Mucosa of descending colon (tissue), 3 donors: Measurements from ENCODE around the gene RAB29. TPM values are rescaled to one million over a fixed set of nuclear protein-coding genes. Genes with fewer than 3 reads are reported as not detected.

ENCODE experiments used
- ATAC-seq: fragments of 200-7000 bp; cut with Tn5 transposase; one replicate; pipeline ENCODE4 v1.9.1; 2020; ENCODE audit warnings: mild to moderate bottlenecking, moderate library complexity
- DNase-seq, 3 donors: peaks; one replicate each; pipeline ENCODE4 v3.0.0-alpha.2; 2020
- H3K36me3 ChIP-seq: fragments of 200-600 bp; one replicate; pipeline ENCODE4 v1.8.0; 2021; ENCODE audit warnings: low read depth, mild to moderate bottlenecking
- H3K4me1 ChIP-seq: fragments of 200-600 bp; one replicate; pipeline ENCODE4 v1.8.0; 2021; ENCODE audit warnings: low read depth, mild to moderate bottlenecking
- H3K4me3 ChIP-seq: fragments of 200-600 bp; one replicate; pipeline ENCODE4 v1.8.0; 2021; ENCODE audit warnings: mild to moderate bottlenecking
- H3K9me3 ChIP-seq: fragments of 200-600 bp; one replicate; pipeline ENCODE4 v1.8.0; 2021; ENCODE audit warnings: mild to moderate bottlenecking
- CTCF ChIP-seq: fragments of 200-600 bp; IDR thresholded peaks from one replicate; pipeline ENCODE4 v1.8.0; 2022; ENCODE audit warnings: antibody characterized with exemption, mild to moderate bottlenecking
- intact Hi-C, 2 donors: fragments of 100-400 bp; cut with DNase I in 1 of 2; cut with micrococcal nuclease in 1 of 2; formaldehyde crosslinking; loops; one replicate each; pipeline versions ENCODE4 v1.11.0 to v1.11.1; 2022; cut with DNase I, micrococcal nuclease
- total RNA-seq, 3 donors: library from RNA; stranded (reverse); fragmentation: NEBNext Ultra II Directional in 2 of 3; extraction: Animal tissue kit (Norgen Biotek cat#: 25700) in 2 of 3; gene quantifications; one replicate each; pipeline versions ENCODE4 v1.2.1 to v1.2.4, GENCODE V29; 2021 to 2023
- donor health status: DM: no; HTN: no; CAD: no; lungs with moderate emphysema.
- donor health status: DM: no; HTN: no; CAD: no.
- donor health status: DM: no; HTN: yes; CAD: no.

The RAB29 gene
- total RNA-seq, 3 donors from 2014 or later: 4.7 to 27.5 (median 7.8) TPM

GRCh38 chr1:205813755-205814058 is 38.4 kb upstream of the RAB29 start:
- DNase-seq (peak in 1 of 3 donors; percentile 69), ATAC-seq (no peak)
- no peak for TF ChIP-seq CTCF
- peak overlapping the region; percentile 60 for H3K4me3 ChIP-seq
- H3K4me1 ChIP-seq: peaks cover 4% of the 10 kb centered on the region
- H3K9me3 ChIP-seq: no peaks in the 10 kb centered on the region
- intact Hi-C loops: no loop called here
- no peaks in the 10 kb centered on the region for H3K36me3 ChIP-seq

- H3K9me3 ChIP-seq: no peaks in the 10 kb centered on the region
- no peak for TF ChIP-seq CTCF
- ATAC-seq (peak; percentile 98), DNase-seq (peak; percentile 94)
- H3K36me3 ChIP-seq: no peaks in the 10 kb centered on the region
- peak within 1 kb of the TSS; percentile 60 for H3K4me3 ChIP-seq
- H3K4me1 ChIP-seq: peaks cover 4% of the 10 kb centered on the region
- intact Hi-C loops: no loop called here
Measured at GRCh38 chr1:205812878-205813754, 37.8 kb upstream of the RAB29 start, which contains the start of gene SLC41A1. TSS of gene SLC41A1 (minus strand) at chr1:205813198. CDS start at chr1:205810441, 2,757 bp downstream.

- Histone ChIP-seq H3K4me3 (peak overlapping the region; percentile 60), H3K4me1 (peaks cover 4% of the 10 kb centered on the region), H3K9me3 (no peaks in the 10 kb centered on the region), H3K36me3 (no peaks in the 10 kb centered on the region)
- peak; percentile 15 for ATAC-seq
- TF ChIP-seq CTCF: no peak
- intact Hi-C loops: no loop called here
- DNase-seq: no peak
Measured at GRCh38 chr1:205812271-205812877, 37.1 kb upstream of the RAB29 start.

- ATAC-seq (no peak), DNase-seq (no peak)
- Histone ChIP-seq H3K36me3 (no peaks in the 10 kb centered on the region), H3K4me3 (no peak overlapping the region), H3K4me1 (peaks cover 4% of the 10 kb centered on the region), H3K9me3 (no peaks in the 10 kb centered on the region)
- no peak for TF ChIP-seq CTCF
- intact Hi-C loops: no loop called here
Measured at GRCh38 chr1:205811660-205812059, 36.4 kb upstream of the RAB29 start.

- intact Hi-C loops: no loop called here
- ATAC-seq (no peak), DNase-seq (no peak)
- no peak for TF ChIP-seq CTCF
- no peaks in the 10 kb centered on the region for H3K36me3 ChIP-seq
- H3K4me1 ChIP-seq: peaks cover 4% of the 10 kb centered on the region
- no peaks in the 10 kb centered on the region for H3K9me3 ChIP-seq
- H3K4me3 ChIP-seq: no peak overlapping the region
Measured at GRCh38 chr1:205810448-205811157, 35.3 kb upstream of the RAB29 start.
